Neuronal stem cell (in vitro differentiated cells): ENCODE measurements around the gene BMP2K.

Source experiments
- DNase-seq: peaks from one replicate; pipeline ENCODE4 v3.0.0-alpha.2; 2013; ENCODE audit warnings: low spot score
- H2AFZ ChIP-seq: one replicate; pipeline ENCODE4 v1.6.1; 2013; ENCODE audit warnings: mild to moderate bottlenecking, low read length, inconsistent platforms
- H2AK5ac ChIP-seq: 2 replicates; pipeline ENCODE4 v1.6.1; 2013; ENCODE audit warnings: low read depth, mild to moderate bottlenecking, inconsistent platforms, low read length, moderate library complexity, mixed read lengths
- H2BK120ac ChIP-seq: 2 replicates; pipeline ENCODE4 v1.6.1; 2013; ENCODE audit warnings: low read depth, mild to moderate bottlenecking, inconsistent platforms, low read length, moderate library complexity, mixed read lengths
- H2BK12ac ChIP-seq: one replicate; pipeline ENCODE4 v1.6.1; 2013; ENCODE audit warnings: low read length, inconsistent platforms
- H2BK15ac ChIP-seq: 2 replicates; pipeline ENCODE4 v1.6.1; 2013; ENCODE audit warnings: mild to moderate bottlenecking, low read length, inconsistent platforms, mixed read lengths
- H2BK5ac ChIP-seq: one replicate; pipeline ENCODE4 v1.6.1; 2013; ENCODE audit warnings: inconsistent platforms, mild to moderate bottlenecking, low read length, moderate library complexity
- H3K14ac ChIP-seq: one replicate; pipeline ENCODE4 v1.6.1; 2013; ENCODE audit warnings: low read length, inconsistent platforms
- H3K18ac ChIP-seq: 2 replicates; pipeline ENCODE4 v1.6.1; 2013; ENCODE audit warnings: low read length, inconsistent platforms
- H3K23ac ChIP-seq: 2 replicates; pipeline ENCODE4 v1.6.1; 2013; ENCODE audit warnings: low read depth, mild to moderate bottlenecking, mixed read lengths, low read length, inconsistent platforms; ENCODE audit not compliant: poor library complexity
- H3K27ac ChIP-seq: replicated peaks from 3 replicates; pipeline ENCODE4 v1.5.1; 2013; ENCODE audit warnings: low read length, inconsistent platforms
- H3K27me3 ChIP-seq, 3 experiments: 2 replicates each; pipeline ENCODE4 v1.6.1; 2013; ENCODE audit warnings: low read length in 3 of 3, mild to moderate bottlenecking in 2 of 3, inconsistent platforms in 1 of 3, low read depth in 1 of 3, mixed read lengths in 1 of 3, moderate library complexity in 1 of 3; ENCODE audit not compliant: control insufficient read depth in 3 of 3, insufficient read depth in 3 of 3
- H3K36me3 ChIP-seq, 2 donors: replicated peaks in 1 of 2; 2 replicates each; pipeline ENCODE4 v1.6.1; 2013; ENCODE audit warnings: low read length in 2 of 2; ENCODE audit not compliant: control insufficient read depth in 2 of 2, insufficient read depth in 2 of 2
- H3K4ac ChIP-seq: 2 replicates; pipeline ENCODE4 v1.6.1; 2013; ENCODE audit warnings: inconsistent platforms, mild to moderate bottlenecking, low read length, moderate library complexity
- H3K4me1 ChIP-seq, 2 donors: 1 replicate in 1 of 2; 2 replicates in 1 of 2; pipeline ENCODE4 v1.6.1; 2013; ENCODE audit warnings: low read length in 2 of 2, low read depth in 1 of 2; ENCODE audit not compliant: control insufficient read depth in 2 of 2, insufficient read depth in 1 of 2
- H3K4me2 ChIP-seq: one replicate; pipeline ENCODE4 v1.6.1; 2013; ENCODE audit warnings: mild to moderate bottlenecking, low read length, inconsistent platforms; ENCODE audit not compliant: insufficient read depth, poor library complexity, severe bottlenecking
- H3K4me3 ChIP-seq, 2 donors: 2 replicates each; pipeline ENCODE4 v1.5.1; 2013; ENCODE audit warnings: low read length in 2 of 2, mild to moderate bottlenecking in 2 of 2, inconsistent platforms in 1 of 2, moderate library complexity in 1 of 2
- H3K79me1 ChIP-seq: one replicate; pipeline ENCODE4 v1.6.1; 2013; ENCODE audit warnings: low read depth, mild to moderate bottlenecking, inconsistent platforms, low read length, moderate library complexity
- H3K9ac ChIP-seq: one replicate; pipeline ENCODE4 v1.6.1; 2013; ENCODE audit warnings: mild to moderate bottlenecking, low read depth, low read length, inconsistent platforms; ENCODE audit not compliant: poor library complexity
- H3K9me3 ChIP-seq, 2 donors: replicated peaks in 1 of 2; 2 replicates each; pipeline versions ENCODE3 to v1.6.1; 2013; ENCODE audit warnings: low read length in 2 of 2, mild to moderate bottlenecking in 2 of 2, inconsistent platforms in 1 of 2, low read depth in 1 of 2, mixed read lengths in 1 of 2, moderate library complexity in 1 of 2; ENCODE audit not compliant: control insufficient read depth in 2 of 2, insufficient read depth in 1 of 2
- H4K8ac ChIP-seq: one replicate; pipeline ENCODE4 v1.6.1; 2013; ENCODE audit warnings: low read depth, mild to moderate bottlenecking, inconsistent platforms, low read length, moderate library complexity
- H4K91ac ChIP-seq: one replicate; pipeline ENCODE4 v1.6.1; 2013; ENCODE audit warnings: low read length, low read depth, mild to moderate bottlenecking, inconsistent platforms; ENCODE audit not compliant: poor library complexity
- WGBS, 2 donors: extraction: QIAGEN DNeasy Blood & Tissue Kit; methylation state at CpG; one replicate each; pipeline ENCODE4 v1.1.7; 2013; ENCODE audit warnings: missing lambda C conversion rate in 2 of 2, mixed read lengths in 1 of 2; ENCODE audit not compliant: insufficient read length in 2 of 2, insufficient replicate concordance in 1 of 2; ENCODE audit errors: extremely low coverage in 2 of 2; 5-methylcytosine and 5-hydroxymethylcytosine counted together

BMP2K gene

GRCh38 chr4:78811034-78811433, 34.9 kb downstream of the BMP2K start:
- no peak overlapping the region for H2BK5ac ChIP-seq
- no peak overlapping the region for H2BK12ac ChIP-seq
- no peak for DNase-seq
- H2AK5ac ChIP-seq, result no peak overlapping the region
- no peaks in the 10 kb centered on the region for H3K27me3 ChIP-seq
- no peak overlapping the region for H2AFZ ChIP-seq
- no peak overlapping the region for H3K27ac ChIP-seq
- no peak overlapping the region for H4K91ac ChIP-seq
- no peak overlapping the region for H3K23ac ChIP-seq
- H4K8ac ChIP-seq, result no peak overlapping the region
- no peak overlapping the region for H3K4me2 ChIP-seq
- no peak overlapping the region for H3K18ac ChIP-seq
- no peak overlapping the region for H3K4ac ChIP-seq
- H3K9ac ChIP-seq, result no peak overlapping the region
- peaks cover 0 to 2% of the 10 kb centered on the region in 2 donors for H3K4me1 ChIP-seq
- peaks cover 0 to 11% of the 10 kb centered on the region in 2 donors for H3K9me3 ChIP-seq
- no peak overlapping the region for H3K14ac ChIP-seq
- no peak overlapping the region for H2BK15ac ChIP-seq
- no CpG with 5 or more reads among the region's 2 CpGs for WGBS, 2 donors
- no peaks in the 10 kb centered on the region for H3K36me3 ChIP-seq
- H3K4me3 ChIP-seq, result no peak overlapping the region
- no peak overlapping the region for H2BK120ac ChIP-seq
- H3K79me1 ChIP-seq, result peaks cover 4% of the 10 kb centered on the region

GRCh38 chr4:78818530-78819079, 42.5 kb downstream of the BMP2K start:
- Histone ChIP-seq H2AK5ac (no peak overlapping the region), H2BK12ac (no peak overlapping the region), H3K4me2 (no peak overlapping the region), H3K18ac (no peak overlapping the region), H3K4me3 (no peak overlapping the region), H3K9me3 (no peaks in the 10 kb centered on the region), H2BK120ac (no peak overlapping the region), H3K9ac (no peak overlapping the region), H4K91ac (no peak overlapping the region), H4K8ac (no peak overlapping the region), H3K4ac (no peak overlapping the region), H3K14ac (no peak overlapping the region), H3K27ac (no peak overlapping the region), H3K79me1 (no peaks in the 10 kb centered on the region), H3K4me1 (no peaks in the 10 kb centered on the region), H3K27me3 (no peaks in the 10 kb centered on the region), H2BK15ac (no peak overlapping the region), H2BK5ac (no peak overlapping the region), H3K23ac (no peak overlapping the region), H2AFZ (no peak overlapping the region), H3K36me3 (no peaks in the 10 kb centered on the region)
- no CpG with 5 or more reads among the region's 4 CpGs for WGBS, 2 donors
- DNase-seq, result no peak

- no peaks in the 10 kb centered on the region for H3K27me3 ChIP-seq
- no peaks in the 10 kb centered on the region for H3K9me3 ChIP-seq
- H3K14ac ChIP-seq, result no peak overlapping the region
- no peak overlapping the region for H3K4me3 ChIP-seq
- no peak overlapping the region for H2AFZ ChIP-seq
- no peak overlapping the region for H2BK15ac ChIP-seq
- no peak for DNase-seq
- no peak overlapping the region for H4K91ac ChIP-seq
- H2AK5ac ChIP-seq, result no peak overlapping the region
- no peak overlapping the region for H3K18ac ChIP-seq
- no peak overlapping the region for H4K8ac ChIP-seq
- H2BK12ac ChIP-seq, result no peak overlapping the region
- no peak overlapping the region for H3K4ac ChIP-seq
- H3K9ac ChIP-seq, result no peak overlapping the region
- H2BK5ac ChIP-seq, result no peak overlapping the region
- no peak overlapping the region for H3K27ac ChIP-seq
- peaks cover 10 to 37% of the 10 kb centered on the region in 2 donors for H3K36me3 ChIP-seq
- no peak overlapping the region for H3K4me2 ChIP-seq
- H3K23ac ChIP-seq, result no peak overlapping the region
- H3K79me1 ChIP-seq, result no peaks in the 10 kb centered on the region
- no peak overlapping the region for H2BK120ac ChIP-seq
- whole genome bisulfite sequencing, 2 donors, result no CpG with 5 or more reads among the region's 1 CpG
- H3K4me1 ChIP-seq, result no peaks in the 10 kb centered on the region
Observed at GRCh38 chr4:78824001-78824400, 47.9 kb downstream of the BMP2K start.

GRCh38 chr4:78827191-78827590, 51.0 kb downstream of the BMP2K start:
- Histone ChIP-seq H3K14ac (no peak overlapping the region), H3K23ac (no peak overlapping the region), H3K9me3 (no peaks in the 10 kb centered on the region), H3K4me3 (no peak overlapping the region), H2AFZ (no peak overlapping the region), H4K8ac (no peak overlapping the region), H4K91ac (no peak overlapping the region), H3K9ac (no peak overlapping the region), H2BK5ac (no peak overlapping the region), H3K79me1 (no peaks in the 10 kb centered on the region), H2BK12ac (no peak overlapping the region), H3K27ac (no peak overlapping the region), H2BK120ac (no peak overlapping the region), H3K18ac (no peak overlapping the region), H3K4me2 (no peak overlapping the region), H2AK5ac (no peak overlapping the region), H3K27me3 (no peaks in the 10 kb centered on the region), H3K36me3 (peaks cover 10 to 56% of the 10 kb centered on the region in 2 donors), H3K4ac (no peak overlapping the region), H3K4me1 (no peaks in the 10 kb centered on the region), H2BK15ac (no peak overlapping the region)
- no CpG with 5 or more reads among the region's 3 CpGs for WGBS, 2 donors
- no peak for DNase-seq
